Prostate gland (tissue), 2 donors: ENCODE data around the gene GNL1.

Experiments
- CTCF ChIP-seq, 4 experiments: fragments of 200-600 bp in 2 of 4; fragments of 450-650 bp in 2 of 4; sonication (generic) in 2 of 4; IDR thresholded peaks; 1 replicate in 3 of 4; 2 replicates in 1 of 4; pipeline ENCODE4 v1.5.1; 2016 to 2019; ENCODE audit warnings: antibody characterized with exemption in 4 of 4, mild to moderate bottlenecking in 2 of 4, moderate library complexity in 2 of 4
- POLR2A ChIP-seq: fragments of 450-650 bp; IDR thresholded peaks from one replicate; pipeline ENCODE4 v1.6.1; 2016; ENCODE audit warnings: antibody characterized with exemption, mild to moderate bottlenecking

- TF ChIP-seq CTCF (IDR thresholded peaks at IDR 0.05) = no peak
- TF ChIP-seq POLR2A = no peak
Measured at GRCh38 chr6:30507849-30508827, 48.2 kb downstream of the GNL1 start.
